ENCODE results near the gene TAF5. TPM values are rescaled to one million over a fixed set of nuclear protein-coding genes. Genes with fewer than 3 reads are reported as not detected.

Gene TAF5
- total and polyA plus RNA-seq, 2 experiments from 2014 or later, result 10.4 to 25.9 TPM

GRCh38 chr10:103396067-103396788 is 28.5 kb downstream of the TAF5 start, which contains the start of the genes ATP5MK and PDCD11:
TSS of gene ATP5MK (minus strand) at chr10:103396475. CDS start at chr10:103392457, 4,018 bp downstream.
TSS of gene PDCD11 (plus strand) at chr10:103396626. CDS start at chr10:103398427, 1,801 bp downstream.
- Histone ChIP-seq H3F3A (replicated peaks; ENCODE audit: low read depth) (no peaks in the 10 kb centered on the region), H2AFZ (peak within 1 kb of the TSS; percentile 44; the same call in 1 of the 2 replicates), H3K9me2 (ENCODE audit: insufficient read depth) (no peaks in the 10 kb centered on the region), H3K36me3 (ENCODE audit: insufficient read depth) (peaks cover 23% of the 10 kb centered on the region), H3K4me1 (ENCODE audit: insufficient read depth) (peaks cover 9% of the 10 kb centered on the region), H3K4me3 (peak within 1 kb of the TSS; percentile 80), H3K79me2 (replicated peaks; ENCODE audit: insufficient read depth) (peaks cover 56% of the 10 kb centered on the region), H3K4me2 (peak within 1 kb of the TSS; percentile 97), H4K20me1 (replicated peaks; ENCODE audit: insufficient read depth) (0 out of 2 replicates have a peak, but pooled peaks cover 11% of the 10 kb centered on the region), H3K27me3 (ENCODE audit: insufficient read depth) (no peaks in the 10 kb centered on the region), H3K27ac (ENCODE audit: low read depth) (0 out of 2 replicates have a peak within 1 kb of the TSS, but pooled peaks have one; percentile 14)
- 0 out of 4 replicates have a peak, but pooled peaks of 1 of the 2 experiments have one; percentile 1 for TF ChIP-seq CTCF (conservative IDR thresholded peaks at IDR 0.05; ENCODE audit: low read depth in 2 of 2)
- TF ChIP-seq ZNF462 (CRISPR knock-in tag; IDR thresholded peaks at IDR 0.05), result no peak
- TF ChIP-seq CREB1 (CRISPR knock-in tag; IDR thresholded peaks at IDR 0.05; ENCODE audit: low read depth), result peak; percentile 59
- peak; percentile 96 for TF ChIP-seq POLR2AphosphoS5 (IDR thresholded peaks at IDR 0.05; ENCODE audit: low read depth)
- no peak for TF ChIP-seq STAT1 (IDR thresholded peaks at IDR 0.05; ENCODE audit: unreplicated experiment)
- TF ChIP-seq ETS1 (IDR thresholded peaks at IDR 0.05), result peak; percentile 91
- no peak for TF ChIP-seq REST (IDR thresholded peaks at IDR 0.05; ENCODE audit: unreplicated experiment)
- no peak for TF ChIP-seq EZH2phosphoT487 (IDR thresholded peaks at IDR 0.05; ENCODE audit: unreplicated experiment)
- Mint-ChIP-seq H3K27ac (peak within 1 kb of the TSS; percentile 97), H3K36me3 (ENCODE audit: low read depth) (peaks cover 68% of the 10 kb centered on the region), H3K27me3 (ENCODE audit: insufficient read depth, low read depth, poor library complexity) (peaks cover 4% of the 10 kb centered on the region), H3K9me3 (no peaks in the 10 kb centered on the region; the same call in 1 of the 3 replicates), H3K4me1 (peaks cover 20% of the 10 kb centered on the region), H3K4me3 (peak within 1 kb of the TSS; percentile 98)
- ATAC-seq (peak; percentile 99), DNase-seq (ENCODE audit: low spot score) (peak; percentile 100)
